Spleen (tissue), 7 donors: Measurements from ENCODE around the gene PAN2.

Experiments used
- CTCF ChIP-seq, 11 experiments: fragments of 200-600 bp in 7 of 11; fragments of 450-650 bp in 4 of 11; sonication (generic) in 4 of 11; IDR thresholded peaks in 8 of 11; conservative IDR thresholded peaks in 3 of 11; 1 replicate in 7 of 11; 2 replicates in 4 of 11; pipeline versions ENCODE4 v1.4.0 to v1.8.0; 2016 to 2021; ENCODE audit warnings: antibody characterized with exemption in 11 of 11, inconsistent platforms in 4 of 11, mild to moderate bottlenecking in 1 of 11
- POLR2A ChIP-seq, 3 donors: fragments of 450-650 bp; IDR thresholded peaks; one replicate each; pipeline ENCODE4 v1.5.1; 2017; ENCODE audit warnings: antibody characterized with exemption in 3 of 3, mild to moderate bottlenecking in 1 of 3
- POLR2AphosphoS5 ChIP-seq, 3 donors: sonication (generic); formaldehyde crosslinking; IDR thresholded peaks; one replicate each; pipeline ENCODE4 v1.5.1; 2017; ENCODE audit warnings: antibody characterized with exemption in 3 of 3
- donor health status: DM: no; HTN: no; CAD: no; lungs with moderate emphysema.
- donor health status: DM: no; HTN: no; CAD: no.
- donor health status: DM: no; HTN: no; CAD: no.

GRCh38 chr12:56382611-56383010 is 48.8 kb upstream of the PAN2 start:
- TF ChIP-seq CTCF (IDR thresholded peaks at IDR 0.05 in 8 of 11, conservative IDR thresholded peaks at IDR 0.05 in 3 of 11) (no peak), POLR2AphosphoS5 (IDR thresholded peaks at IDR 0.05) (no peak), POLR2A (IDR thresholded peaks at IDR 0.05) (no peak)
